Loucy (cell line): ENCODE measurements around the gene SLC6A12.

Source experiments
- H2AFZ ChIP-seq: fragments of 200-600 bp; sonication (generic); 2 replicates; pipeline ENCODE4 v1.6.0; 2016; ENCODE audit warnings: antibody characterized with exemption, mild to moderate bottlenecking, low read length, moderate library complexity
- H3F3A ChIP-seq: fragments of 200-600 bp; 2 replicates; pipeline ENCODE4 v1.6.0; 2016; ENCODE audit warnings: antibody characterized with exemption, low read depth, mild to moderate bottlenecking
- H3K27me3 ChIP-seq: fragments of 200-600 bp; sonication (generic); 2 replicates; pipeline ENCODE4 v1.6.1; 2014; ENCODE audit warnings: low read length, mild to moderate bottlenecking; ENCODE audit not compliant: insufficient read depth, poor library complexity, severe bottlenecking
- H3K36me3 ChIP-seq: fragments of 200-600 bp; sonication (generic); 2 replicates; pipeline ENCODE4 v1.6.1; 2016; ENCODE audit warnings: low read length; ENCODE audit not compliant: insufficient read depth
- H3K4me1 ChIP-seq: fragments of 200-600 bp; sonication (generic); 2 replicates; pipeline ENCODE4 v1.5.1; 2014; ENCODE audit warnings: low read length, mild to moderate bottlenecking; ENCODE audit not compliant: insufficient read depth, poor library complexity, severe bottlenecking
- H3K4me2 ChIP-seq: fragments of 200-600 bp; sonication (generic); 2 replicates; pipeline ENCODE4 v1.6.0; 2014; ENCODE audit warnings: antibody characterized with exemption, low read length, low read depth, mild to moderate bottlenecking; ENCODE audit not compliant: poor library complexity, severe bottlenecking
- H3K4me3 ChIP-seq: fragments of 200-600 bp; sonication (generic); 2 replicates; pipeline ENCODE4 v1.5.1; 2014; ENCODE audit warnings: low read length, mild to moderate bottlenecking, mixed read lengths; ENCODE audit not compliant: poor library complexity, severe bottlenecking
- H3K79me2 ChIP-seq: fragments of 200-600 bp; sonication (generic); 2 replicates; pipeline ENCODE4 v1.6.1; 2014; ENCODE audit warnings: low read length; ENCODE audit not compliant: insufficient read depth
- H3K9ac ChIP-seq: fragments of 200-600 bp; sonication (generic); 2 replicates; pipeline ENCODE4 v1.6.0; 2014; ENCODE audit warnings: mild to moderate bottlenecking, low read depth, low read length, moderate library complexity; ENCODE audit not compliant: poor library complexity, severe bottlenecking
- H3K9me2 ChIP-seq: fragments of 200-600 bp; sonication (generic); replicated peaks from 2 replicates; pipeline ENCODE4 v1.6.1; 2016; ENCODE audit warnings: low read depth, low read length, mixed read lengths
- H3K9me3 ChIP-seq: fragments of 200-600 bp; sonication (generic); 2 replicates; pipeline ENCODE4 v1.6.1; 2014; ENCODE audit warnings: mild to moderate bottlenecking, antibody characterized with exemption, low read length, low read depth; ENCODE audit not compliant: insufficient read depth
- H4K20me1 ChIP-seq: fragments of 200-600 bp; sonication (generic); 2 replicates; pipeline ENCODE4 v1.6.0; 2014; ENCODE audit warnings: antibody characterized with exemption, low read length, mild to moderate bottlenecking; ENCODE audit not compliant: insufficient read depth, poor library complexity, severe bottlenecking
- CTCF ChIP-seq: fragments of 200-600 bp; sonication (generic); conservative IDR thresholded peaks from 2 replicates; pipeline ENCODE4 v1.5.1; 2014; ENCODE audit warnings: mild to moderate bottlenecking, antibody characterized with exemption, low read length
- EZH2phosphoT487 ChIP-seq: fragments of 200-600 bp; IDR thresholded peaks from 2 replicates; pipeline ENCODE4 v1.6.1; 2018; ENCODE audit warnings: antibody characterized with exemption, mild to moderate bottlenecking, moderate library complexity, borderline replicate concordance

The SLC6A12 gene

GRCh38 chr12:144650-145284 lies 69.2 kb downstream of the SLC6A12 start:
- Histone ChIP-seq H3F3A (no peaks in the 10 kb centered on the region), H3K9me3 (no peaks in the 10 kb centered on the region), H3K36me3 (no peaks in the 10 kb centered on the region), H3K4me3 (no peak overlapping the region), H4K20me1 (no peaks in the 10 kb centered on the region), H2AFZ (no peak overlapping the region), H3K4me2 (no peak overlapping the region), H3K9me2 (no peaks in the 10 kb centered on the region), H3K27me3 (no peaks in the 10 kb centered on the region), H3K79me2 (no peaks in the 10 kb centered on the region), H3K9ac (no peak overlapping the region), H3K4me1 (peaks cover 6% of the 10 kb centered on the region)
- TF ChIP-seq CTCF: no peak
- no peak for TF ChIP-seq EZH2phosphoT487

- Histone ChIP-seq H3K4me1 (peaks cover 6% of the 10 kb centered on the region), H3K9ac (no peak overlapping the region), H3K4me3 (no peak overlapping the region), H3F3A (no peaks in the 10 kb centered on the region), H3K4me2 (no peak overlapping the region), H3K9me2 (no peaks in the 10 kb centered on the region), H3K9me3 (no peaks in the 10 kb centered on the region), H3K27me3 (no peaks in the 10 kb centered on the region), H3K79me2 (no peaks in the 10 kb centered on the region), H2AFZ (no peak overlapping the region), H3K36me3 (no peaks in the 10 kb centered on the region), H4K20me1 (no peaks in the 10 kb centered on the region)
- TF ChIP-seq EZH2phosphoT487 (no peak), CTCF (no peak)
Measured at GRCh38 chr12:143964-144649, 69.8 kb downstream of the SLC6A12 start.

GRCh38 chr12:140162-140561 lies 73.8 kb downstream of the SLC6A12 start:
- no peaks in the 10 kb centered on the region for H3F3A ChIP-seq
- H3K9me2 ChIP-seq: no peaks in the 10 kb centered on the region
- peaks cover 6% of the 10 kb centered on the region for H3K4me1 ChIP-seq
- no peaks in the 10 kb centered on the region for H3K27me3 ChIP-seq
- no peaks in the 10 kb centered on the region for H4K20me1 ChIP-seq
- no peak for TF ChIP-seq EZH2phosphoT487
- no peak for TF ChIP-seq CTCF
- H3K9me3 ChIP-seq: no peaks in the 10 kb centered on the region
- no peaks in the 10 kb centered on the region for H3K79me2 ChIP-seq
- no peak overlapping the region for H3K4me2 ChIP-seq
- no peak overlapping the region for H3K4me3 ChIP-seq
- no peak overlapping the region for H2AFZ ChIP-seq
- no peaks in the 10 kb centered on the region for H3K36me3 ChIP-seq
- H3K9ac ChIP-seq: no peak overlapping the region
